HG03432 (cell line): ENCODE results near the gene CCDC160.

Experiments used
- ATAC-seq: cut with Tn5 transposase; IDR thresholded peaks from one replicate; pipeline ENCODE4 v1.9.1; 2021; ENCODE audit warnings: mild to moderate bottlenecking, moderate library complexity; ENCODE audit not compliant: unreplicated experiment

The CCDC160 gene

DNA sequence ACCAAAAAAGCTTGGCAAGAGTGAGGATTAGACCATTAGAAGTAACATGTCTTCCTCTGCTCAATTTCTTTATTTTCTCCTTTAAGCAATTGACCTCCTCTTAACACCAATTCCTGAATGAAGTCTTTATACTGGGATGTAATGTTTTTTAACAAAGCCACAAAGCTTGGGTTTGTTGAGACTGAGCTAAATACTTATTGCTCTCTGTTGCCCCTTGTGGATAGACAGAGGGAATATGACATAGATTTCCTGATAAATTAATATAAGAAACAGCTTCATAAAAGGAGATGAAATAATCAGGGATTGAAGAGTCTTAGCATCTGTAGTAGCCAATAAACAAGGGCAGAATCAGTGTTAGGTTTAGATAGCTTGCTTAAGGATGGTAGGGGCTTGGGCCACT is 57.6 kb downstream of the CCDC160 start:
- no peak for ATAC-seq
